Activated CD8-positive, alpha-beta T cell treated with anti-CD3 and anti-CD28 coated beads, Interleukin-2, amount 10 ng/mL, durations not matched to agents 7 days and 5 days (primary cell): ENCODE results near the gene PTPN14. TPM values are rescaled to one million over a fixed set of nuclear protein-coding genes. Genes with fewer than 3 reads are reported as not detected.
A peak's percentile ranks its signal among the peaks of the same experiment; 100 is the strongest.

Source experiments
- ATAC-seq: fragments of 150-1000 bp; cut with Tn5 transposase; one replicate; pipeline ENCODE4 v1.10.0; 2021; ENCODE audit warnings: moderate library complexity
- CTCF ChIA-PET: fragments of 350-600 bp; sonication (Branson Sonifier 250); formaldehyde crosslinking; loops from one replicate; lab custom pipeline; 2021; ENCODE audit warnings: antibody characterized with exemption; lab: Charles Lee
- POLR2A ChIA-PET: fragments of 350-600 bp; sonication (Branson Sonifier 250); formaldehyde crosslinking; loops from one replicate; lab custom pipeline; 2021; ENCODE audit warnings: antibody characterized with exemption; lab: Charles Lee
- DNase-seq: peaks from one replicate; pipeline ENCODE4 v3.0.0-alpha.2; 2020
- H3K27ac Mint-ChIP-seq: one replicate; pipeline ENCODE4 v1.8.0; 2021; ENCODE audit warnings: mild to moderate bottlenecking, mixed read lengths
- H3K27me3 Mint-ChIP-seq: one replicate; pipeline ENCODE4 v1.8.0; 2021; ENCODE audit warnings: low read depth, mixed read lengths
- H3K36me3 Mint-ChIP-seq: one replicate; pipeline ENCODE4 v1.8.0; 2021; ENCODE audit warnings: low read depth, mixed read lengths
- H3K4me1 Mint-ChIP-seq: one replicate; pipeline ENCODE4 v1.8.0; 2021; ENCODE audit warnings: low read depth, mixed read lengths
- H3K4me3 Mint-ChIP-seq: one replicate; pipeline ENCODE4 v1.8.0; 2021; ENCODE audit warnings: mild to moderate bottlenecking, mixed read lengths
- H3K9me3 Mint-ChIP-seq: one replicate; pipeline ENCODE4 v1.8.0; 2022; ENCODE audit warnings: mixed read lengths; ENCODE audit not compliant: insufficient read depth
- total RNA-seq, 2 experiments: library from RNA; stranded (reverse); gene quantifications; one replicate each; pipeline ENCODE4 v1.2.3, GENCODE V29; 2021

PTPN14 gene
- total RNA-seq, 2 experiments from 2014 or later: 0.13 to 0.21 TPM

GRCh38 chr1:214445199-214445598 is 106.2 kb downstream of the PTPN14 start:
- H3K4me1 Mint-ChIP-seq: peaks cover 39% of the 10 kb centered on the region
- no peaks in the 10 kb centered on the region for H3K9me3 Mint-ChIP-seq
- H3K27me3 Mint-ChIP-seq: peaks cover 9% of the 10 kb centered on the region
- no peak overlapping the region for H3K4me3 Mint-ChIP-seq
- no peak for ATAC-seq
- H3K36me3 Mint-ChIP-seq: no peaks in the 10 kb centered on the region
- no peak for DNase-seq
- POLR2A ChIA-PET: interaction anchor here (1.3 kb wide), 1 partner anchor 18 kb away, joined by 4 read pairs; no protein-coding TSS in a partner anchor
- H3K27ac Mint-ChIP-seq: no peak overlapping the region
- CTCF ChIA-PET: interaction anchor here (0.8 to 1.4 kb wide), 3 partner anchors 8 to 113 kb away, joined by 3 to 10 read pairs (median 3); no protein-coding TSS in a partner anchor

GRCh38 chr1:214444182-214444939 is 107.0 kb downstream of the PTPN14 start:
- Mint-ChIP-seq H3K27me3 (peaks cover 9% of the 10 kb centered on the region), H3K27ac (no peak overlapping the region), H3K36me3 (no peaks in the 10 kb centered on the region), H3K4me3 (no peak overlapping the region), H3K4me1 (peaks cover 47% of the 10 kb centered on the region), H3K9me3 (no peaks in the 10 kb centered on the region)
- ChIA-PET CTCF (interaction anchor here (0.8 to 1.4 kb wide), 8 partner anchors 8 to 183 kb away, joined by 3 to 10 read pairs (median 4); no protein-coding TSS in a partner anchor), POLR2A (interaction anchor here (0.9 to 1.3 kb wide), 2 partner anchors 17 to 158 kb away, joined by 3 to 4 read pairs; partner anchors contain the start of gene CENPF)
- ATAC-seq (no peak), DNase-seq (no peak)

GRCh38 chr1:214441119-214441518 is 110.3 kb downstream of the PTPN14 start:
- Mint-ChIP-seq H3K27me3 (peaks cover 9% of the 10 kb centered on the region), H3K36me3 (no peaks in the 10 kb centered on the region), H3K4me3 (no peak overlapping the region), H3K4me1 (peaks cover 60% of the 10 kb centered on the region), H3K9me3 (no peaks in the 10 kb centered on the region), H3K27ac (no peak overlapping the region)
- ATAC-seq (peak; percentile 66), DNase-seq (no peak)
- ChIA-PET CTCF (interaction anchor here (0.6 to 1.4 kb wide), 2 partner anchors 13 kb away, joined by 3 to 4 read pairs; no protein-coding TSS in a partner anchor), POLR2A (no interaction called here)

DNA sequence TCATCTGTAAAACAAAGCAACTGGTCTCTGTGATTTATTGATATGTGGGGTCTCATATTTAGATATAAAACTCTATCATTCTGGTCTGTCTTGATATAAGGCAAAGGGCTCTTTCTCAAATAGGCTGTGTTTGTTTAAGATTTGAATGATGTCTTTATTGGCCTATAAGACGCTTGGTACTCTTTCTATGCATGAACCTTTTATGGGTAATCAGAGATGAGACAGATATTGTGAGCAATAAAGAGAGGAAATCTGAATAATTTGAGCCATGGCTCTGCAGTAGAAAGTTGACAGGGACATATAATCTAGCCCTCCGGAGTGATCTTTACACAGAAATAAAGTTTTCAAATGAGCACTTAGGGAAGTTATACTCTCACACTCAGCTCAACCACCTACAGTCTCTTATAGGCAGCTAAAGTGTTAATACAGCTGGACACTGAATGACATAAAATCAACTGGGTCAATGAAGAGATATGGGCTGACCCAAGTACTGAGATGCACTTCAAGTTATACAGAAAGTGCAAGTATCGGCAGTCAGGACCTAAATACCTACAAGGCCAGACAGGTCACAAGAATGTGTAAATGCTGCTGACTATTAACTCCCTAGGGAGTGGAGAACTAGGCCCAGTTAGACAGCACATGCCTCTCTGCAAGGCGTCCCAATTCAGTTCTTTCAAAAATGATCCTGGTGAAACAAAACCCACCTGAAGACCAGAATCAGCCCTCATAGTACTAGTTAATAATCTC is 111.0 kb downstream of the PTPN14 start:
- no peaks in the 10 kb centered on the region for H3K36me3 Mint-ChIP-seq
- no peak overlapping the region for H3K4me3 Mint-ChIP-seq
- H3K9me3 Mint-ChIP-seq: no peaks in the 10 kb centered on the region
- ChIA-PET POLR2A (interaction anchor here (1.2 to 2.7 kb wide), 3 partner anchors 13 to 163 kb away, joined by 4 to 15 read pairs (median 5); no protein-coding TSS in a partner anchor), CTCF (interaction anchor here (0.9 to 2.4 kb wide), 3 partner anchors 8 to 108 kb away, joined by 4 to 14 read pairs (median 4); no protein-coding TSS in a partner anchor)
- ATAC-seq (peak; percentile 10), DNase-seq (no peak)
- peaks cover 55% of the 10 kb centered on the region for H3K4me1 Mint-ChIP-seq
- H3K27ac Mint-ChIP-seq: peak overlapping the region; percentile 79
- peaks cover 9% of the 10 kb centered on the region for H3K27me3 Mint-ChIP-seq

GRCh38 chr1:214439352-214440119 is 111.9 kb downstream of the PTPN14 start:
- peak; percentile 68 for ATAC-seq

GRCh38 chr1:214438530-214438929 is 112.9 kb downstream of the PTPN14 start:
- POLR2A ChIA-PET: interaction anchor here (2.7 kb wide), 1 partner anchor 11 kb away, joined by 15 read pairs; no protein-coding TSS in a partner anchor
- no peak for ATAC-seq
- no peaks in the 10 kb centered on the region for H3K9me3 Mint-ChIP-seq
- H3K36me3 Mint-ChIP-seq: no peaks in the 10 kb centered on the region
- no peak for DNase-seq
- CTCF ChIA-PET: interaction anchor here (0.6 to 2.4 kb wide), 8 partner anchors 9 to 122 kb away, joined by 3 to 14 read pairs (median 3); no protein-coding TSS in a partner anchor
- peak overlapping the region; percentile 59 for H3K4me3 Mint-ChIP-seq
- peaks cover 7% of the 10 kb centered on the region for H3K27me3 Mint-ChIP-seq
- H3K27ac Mint-ChIP-seq: peak overlapping the region; percentile 79
- peaks cover 40% of the 10 kb centered on the region for H3K4me1 Mint-ChIP-seq

More at GRCh38 chr1:214439352-214440119, 111.9 kb downstream of the PTPN14 start:
- H3K4me1 Mint-ChIP-seq: peaks cover 47% of the 10 kb centered on the region
- ChIA-PET CTCF (interaction anchor here (0.8 to 2.4 kb wide), 8 partner anchors 9 to 121 kb away, joined by 3 to 14 read pairs (median 4); no protein-coding TSS in a partner anchor), POLR2A (interaction anchor here (1.2 to 2.7 kb wide), 3 partner anchors 12 to 164 kb away, joined by 4 to 15 read pairs (median 5); no protein-coding TSS in a partner anchor)
- peak overlapping the region; percentile 79 for H3K27ac Mint-ChIP-seq
- no peaks in the 10 kb centered on the region for H3K9me3 Mint-ChIP-seq
- H3K4me3 Mint-ChIP-seq: peak overlapping the region; percentile 59
- DNase-seq: peak; percentile 47
- no peaks in the 10 kb centered on the region for H3K36me3 Mint-ChIP-seq
- H3K27me3 Mint-ChIP-seq: peaks cover 9% of the 10 kb centered on the region

- Mint-ChIP-seq H3K4me1 (peaks cover 40% of the 10 kb centered on the region), H3K27me3 (peaks cover 3% of the 10 kb centered on the region), H3K27ac (no peak overlapping the region), H3K9me3 (no peaks in the 10 kb centered on the region), H3K4me3 (no peak overlapping the region), H3K36me3 (no peaks in the 10 kb centered on the region)
- no peak for ATAC-seq
- ChIA-PET CTCF (interaction anchor here (0.6 to 2.4 kb wide), 4 partner anchors 8 to 109 kb away, joined by 3 to 14 read pairs (median 4); no protein-coding TSS in a partner anchor), POLR2A (interaction anchor here (2.7 kb wide), 1 partner anchor 10 kb away, joined by 15 read pairs; no protein-coding TSS in a partner anchor)
- no peak for DNase-seq
Measured at GRCh38 chr1:214438075-214438474, 113.3 kb downstream of the PTPN14 start.

- no peak overlapping the region for H3K27ac Mint-ChIP-seq
- H3K36me3 Mint-ChIP-seq: no peaks in the 10 kb centered on the region
- no peak overlapping the region for H3K4me3 Mint-ChIP-seq
- DNase-seq (no peak), ATAC-seq (no peak)
- CTCF ChIA-PET: interaction anchor here (0.9 kb wide), 1 partner anchor 9 kb away, joined by 5 read pairs; no protein-coding TSS in a partner anchor
- H3K4me1 Mint-ChIP-seq: peaks cover 33% of the 10 kb centered on the region
- no peaks in the 10 kb centered on the region for H3K9me3 Mint-ChIP-seq
- POLR2A ChIA-PET: no interaction called here
- H3K27me3 Mint-ChIP-seq: no peaks in the 10 kb centered on the region
Measured at GRCh38 chr1:214435867-214436266, 115.5 kb downstream of the PTPN14 start.

GRCh38 chr1:214432245-214432644 is 119.2 kb downstream of the PTPN14 start:
- CTCF ChIA-PET: interaction anchor here (1.0 kb wide), 1 partner anchor 20 kb away, joined by 4 read pairs; no protein-coding TSS in a partner anchor
- ATAC-seq (no peak), DNase-seq (no peak)
- POLR2A ChIA-PET: no interaction called here
- Mint-ChIP-seq H3K27ac (no peak overlapping the region), H3K4me1 (peaks cover 18% of the 10 kb centered on the region), H3K36me3 (peaks cover 14% of the 10 kb centered on the region), H3K27me3 (no peaks in the 10 kb centered on the region), H3K4me3 (no peak overlapping the region), H3K9me3 (peaks cover 8% of the 10 kb centered on the region)

DNA sequence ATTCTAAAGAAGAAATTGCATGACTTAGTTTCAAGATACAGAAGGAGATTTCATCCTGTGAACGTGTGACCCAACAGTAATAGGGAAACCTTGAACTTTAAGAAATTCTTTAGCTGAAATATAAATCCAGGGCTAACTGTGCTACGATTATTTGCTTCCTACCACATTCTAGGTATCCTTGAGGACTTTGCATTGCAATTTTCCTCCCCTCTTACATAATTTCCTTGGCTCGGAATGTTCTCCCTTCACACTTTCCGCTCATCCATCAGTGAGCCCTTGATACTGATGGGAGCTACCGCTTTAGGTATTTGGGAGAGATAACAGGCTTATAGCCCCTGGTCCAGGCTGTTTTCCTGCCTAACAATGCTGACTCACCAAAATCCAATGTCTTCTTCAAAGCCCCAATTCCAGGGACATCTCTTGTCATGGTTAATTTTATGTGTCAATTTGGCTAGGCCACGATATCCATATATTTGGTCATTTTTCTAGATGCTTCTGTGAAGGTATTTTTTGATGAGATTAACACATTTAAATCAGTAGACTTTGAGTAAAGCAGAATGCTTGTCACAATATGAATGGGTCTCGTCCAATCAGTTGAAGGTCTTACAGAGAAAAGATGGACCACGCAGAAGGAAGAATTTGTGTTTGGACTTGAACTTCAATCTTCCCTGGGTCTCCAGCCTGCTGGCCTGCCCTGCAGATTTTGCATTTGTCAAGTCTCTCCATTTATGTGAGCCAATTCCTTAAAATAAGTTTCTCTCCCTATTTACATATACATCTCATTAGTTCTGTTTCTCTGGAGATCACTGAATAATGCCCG is 121.2 kb downstream of the PTPN14 start:
- no peaks in the 10 kb centered on the region for H3K27me3 Mint-ChIP-seq

More for the DNA sequence above, 121.2 kb downstream of the PTPN14 start:
- no peak overlapping the region for H3K27ac Mint-ChIP-seq
- H3K4me3 Mint-ChIP-seq: no peak overlapping the region
- no peak for ATAC-seq
- CTCF ChIA-PET: interaction anchor here (1.8 kb wide), 1 partner anchor 9 kb away, joined by 5 read pairs; no protein-coding TSS in a partner anchor
- H3K9me3 Mint-ChIP-seq: peaks cover 8% of the 10 kb centered on the region
- no peak for DNase-seq
- peaks cover 32% of the 10 kb centered on the region for H3K4me1 Mint-ChIP-seq
- POLR2A ChIA-PET: no interaction called here
- H3K36me3 Mint-ChIP-seq: peaks cover 14% of the 10 kb centered on the region
